Lower leg skin (tissue), 3 donors: ENCODE results near the gene ENTREP1.

Experiments
- POLR2A ChIP-seq, 2 donors: fragments of 450-650 bp; IDR thresholded peaks; one replicate each; pipeline ENCODE4 v1.6.1; 2016 to 2017; ENCODE audit warnings: antibody characterized with exemption in 2 of 2, mild to moderate bottlenecking in 1 of 2, moderate library complexity in 1 of 2
- TF ChIP-seq, protein P1 (sequence below), 3 donors: fragments of 450-650 bp; IDR thresholded peaks; one replicate each; pipeline ENCODE4 v1.5.1; 2016; ENCODE audit warnings: antibody characterized with exemption in 3 of 3, mild to moderate bottlenecking in 3 of 3, moderate library complexity in 2 of 3

GRCh38 chr9:69433392-69433791 is 108.4 kb downstream of the ENTREP1 start:
- TF ChIP-seq, protein P1, sequence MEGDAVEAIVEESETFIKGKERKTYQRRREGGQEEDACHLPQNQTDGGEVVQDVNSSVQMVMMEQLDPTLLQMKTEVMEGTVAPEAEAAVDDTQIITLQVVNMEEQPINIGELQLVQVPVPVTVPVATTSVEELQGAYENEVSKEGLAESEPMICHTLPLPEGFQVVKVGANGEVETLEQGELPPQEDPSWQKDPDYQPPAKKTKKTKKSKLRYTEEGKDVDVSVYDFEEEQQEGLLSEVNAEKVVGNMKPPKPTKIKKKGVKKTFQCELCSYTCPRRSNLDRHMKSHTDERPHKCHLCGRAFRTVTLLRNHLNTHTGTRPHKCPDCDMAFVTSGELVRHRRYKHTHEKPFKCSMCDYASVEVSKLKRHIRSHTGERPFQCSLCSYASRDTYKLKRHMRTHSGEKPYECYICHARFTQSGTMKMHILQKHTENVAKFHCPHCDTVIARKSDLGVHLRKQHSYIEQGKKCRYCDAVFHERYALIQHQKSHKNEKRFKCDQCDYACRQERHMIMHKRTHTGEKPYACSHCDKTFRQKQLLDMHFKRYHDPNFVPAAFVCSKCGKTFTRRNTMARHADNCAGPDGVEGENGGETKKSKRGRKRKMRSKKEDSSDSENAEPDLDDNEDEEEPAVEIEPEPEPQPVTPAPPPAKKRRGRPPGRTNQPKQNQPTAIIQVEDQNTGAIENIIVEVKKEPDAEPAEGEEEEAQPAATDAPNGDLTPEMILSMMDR (IDR thresholded peaks at IDR 0.05): no peak
- TF ChIP-seq POLR2A (IDR thresholded peaks at IDR 0.05): no peak
